GM21576 (cell line): ENCODE measurements around the gene NSD2.

ENCODE experiments used
- ATAC-seq: cut with Tn5 transposase; IDR thresholded peaks from one replicate; pipeline ENCODE4 v1.9.1; 2021; ENCODE audit warnings: mild to moderate bottlenecking, moderate library complexity; ENCODE audit not compliant: unreplicated experiment

Gene NSD2

GRCh38 chr4:1938027-1938426, 66.8 kb downstream of the NSD2 start:
- no peak for ATAC-seq

DNA sequence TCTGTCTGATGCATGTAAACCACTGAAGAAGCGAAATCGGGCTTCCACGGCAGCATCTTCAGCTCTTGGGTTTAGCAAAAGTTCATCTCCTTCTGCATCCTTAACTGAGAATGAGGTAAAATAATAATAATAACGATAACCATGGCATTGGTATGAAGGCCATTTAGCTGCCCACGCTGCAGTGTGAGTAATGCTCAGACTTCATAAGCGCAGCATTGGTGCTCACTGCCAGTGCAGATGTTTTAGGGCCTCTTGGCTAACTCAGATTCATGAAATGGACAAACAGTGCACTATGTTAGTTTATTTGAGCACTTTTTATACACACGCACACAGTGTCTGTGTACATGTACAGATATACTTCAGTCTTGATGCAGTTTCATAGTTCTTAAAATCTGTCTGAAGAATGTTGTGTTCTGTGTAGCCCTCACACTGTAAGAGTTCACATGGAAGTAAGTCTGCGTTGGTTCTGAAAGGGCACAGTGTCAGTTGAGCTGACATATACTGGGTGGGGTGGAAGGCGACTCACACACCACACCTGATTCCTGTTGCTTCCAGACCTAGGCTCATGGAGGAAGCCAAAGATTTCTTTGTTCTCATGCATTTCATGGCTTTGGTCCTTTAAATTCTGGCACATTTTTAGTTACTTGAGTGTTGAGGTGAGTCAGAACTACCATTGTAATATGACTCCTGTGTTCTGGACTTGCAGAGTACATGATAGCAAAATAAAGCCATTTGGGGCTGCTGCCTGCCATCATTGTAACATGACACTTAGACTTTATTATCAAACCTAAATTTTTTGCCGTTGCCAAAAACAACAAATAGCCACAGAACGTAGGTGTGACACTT, 68.7 kb downstream of the NSD2 start:
- no peak for ATAC-seq

DNA sequence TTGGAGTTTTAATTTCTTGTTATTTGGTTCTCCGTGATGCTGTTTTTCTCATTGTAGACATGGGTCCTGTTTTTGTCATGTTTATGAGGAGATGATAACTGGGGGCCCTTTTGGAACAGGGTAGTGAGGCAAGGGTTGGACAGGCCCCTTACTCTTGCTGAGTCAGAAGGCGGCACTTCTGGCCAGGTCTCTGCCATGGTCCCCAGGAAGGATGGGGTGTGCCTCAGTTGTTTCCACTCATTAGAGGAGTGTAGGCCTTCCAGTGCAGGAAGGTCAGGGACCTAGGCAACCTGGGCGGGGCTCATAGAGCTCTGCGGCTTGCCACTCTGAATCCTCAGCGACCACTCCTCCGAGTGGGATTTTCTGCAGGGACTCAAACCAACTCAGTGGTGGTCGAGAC, 69.4 kb downstream of the NSD2 start:
- ATAC-seq: no peak

DNA sequence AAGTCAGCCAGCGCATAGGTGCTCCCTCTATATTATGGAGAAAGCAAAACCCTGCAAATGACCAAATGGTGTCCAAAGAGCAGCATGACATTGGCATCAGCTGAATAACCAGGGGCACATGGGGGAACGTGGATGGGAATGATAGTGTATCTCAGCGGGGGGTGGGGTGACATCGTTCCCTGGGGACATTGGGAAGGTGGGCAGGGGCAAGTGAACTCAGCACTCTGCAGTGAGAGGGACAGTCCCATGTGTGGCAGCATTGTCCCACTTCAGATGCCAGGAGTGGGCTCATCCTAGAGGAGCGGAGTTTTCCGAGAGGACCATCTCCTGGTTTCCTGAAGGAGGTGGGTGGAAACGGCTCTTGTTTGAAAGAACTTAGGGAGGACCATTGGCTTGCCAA, 72.7 kb downstream of the NSD2 start:
- ATAC-seq: no peak

DNA sequence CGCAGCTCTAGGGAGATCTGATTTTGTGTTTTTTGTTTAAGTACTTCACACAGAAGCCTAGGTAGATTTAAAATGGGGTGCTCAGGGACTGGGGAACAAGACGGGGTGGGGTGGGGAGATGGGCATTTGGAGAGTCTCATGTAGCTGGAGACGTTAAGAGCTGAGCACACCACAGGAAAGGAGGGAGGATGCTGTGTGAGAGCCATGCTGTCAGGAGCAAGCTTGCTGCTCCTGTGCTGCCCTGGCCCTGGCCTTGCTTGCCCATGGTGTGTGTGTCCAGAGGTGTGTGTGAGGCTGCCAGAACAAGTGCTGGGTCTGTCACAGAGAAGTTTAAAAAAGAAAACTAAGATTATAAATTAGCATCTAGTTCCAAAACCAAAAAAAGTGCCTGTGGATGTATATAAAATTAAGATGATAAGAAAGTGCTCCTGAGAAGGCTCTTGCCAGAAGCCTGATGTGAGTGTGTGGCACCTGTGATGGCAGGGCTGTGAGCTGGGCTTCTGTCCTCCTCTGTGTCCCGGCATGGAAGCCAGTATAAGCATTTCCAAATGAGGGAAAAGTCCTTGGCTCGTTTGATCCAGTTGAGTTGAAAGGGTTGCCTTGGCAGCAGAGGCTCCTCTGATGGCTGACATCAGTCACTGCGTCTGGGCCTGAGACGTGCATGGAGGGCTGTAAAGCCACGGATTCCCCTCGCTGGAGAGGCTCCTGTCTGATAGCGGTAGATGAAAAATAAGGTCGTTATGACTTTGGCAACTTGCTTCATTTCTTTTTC, 74.1 kb downstream of the NSD2 start:
- no peak for ATAC-seq

GRCh38 chr4:1945912-1946311, 74.7 kb downstream of the NSD2 start:
- ATAC-seq: no peak

DNA sequence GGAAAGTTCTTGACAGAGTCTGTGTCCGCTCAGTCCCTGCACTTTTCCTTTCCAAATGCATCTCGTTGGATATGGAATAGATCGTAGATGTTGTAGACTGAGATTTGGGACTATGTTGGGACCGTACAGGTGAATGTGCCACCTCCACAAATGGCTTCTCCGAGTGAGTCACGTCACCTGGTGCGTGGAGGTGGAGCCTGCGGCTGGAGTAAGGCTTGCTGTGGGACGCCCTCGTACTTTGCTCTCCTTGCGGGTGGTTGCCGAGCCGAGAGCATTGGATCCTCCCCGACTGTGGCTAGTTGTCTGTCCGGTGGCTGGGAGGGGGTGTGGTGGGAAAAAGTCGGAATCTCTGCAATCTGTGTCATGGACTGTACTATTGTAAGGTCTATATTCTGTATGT, 77.0 kb downstream of the NSD2 start:
- no peak for ATAC-seq

DNA sequence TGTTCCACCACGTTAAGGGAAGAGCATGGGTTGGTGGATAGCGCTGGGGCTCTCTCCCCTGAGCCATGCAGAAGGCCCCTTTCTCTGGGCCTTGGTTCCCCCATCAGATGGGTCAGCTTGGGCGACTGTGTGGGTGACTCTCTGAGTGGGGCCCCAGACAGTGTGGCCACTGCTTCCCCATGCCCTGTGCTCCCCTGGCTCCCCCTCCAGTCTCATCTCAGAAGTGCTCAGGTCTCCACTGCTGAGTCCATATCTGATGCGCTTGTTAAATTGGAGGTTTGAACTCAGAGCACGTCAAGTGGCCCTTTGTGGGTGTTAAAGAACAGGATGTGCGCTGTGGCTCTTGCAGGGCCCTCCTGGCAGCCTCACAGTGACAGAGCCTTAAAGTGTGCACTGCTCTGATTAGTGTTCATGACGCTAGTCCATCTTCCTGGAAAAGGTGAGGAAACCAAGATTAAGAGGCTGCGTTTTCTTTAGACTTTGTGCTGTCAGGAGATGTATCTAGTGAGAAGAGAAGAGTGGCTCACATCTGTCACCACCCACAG, 77.8 kb downstream of the NSD2 start:
- ATAC-seq: no peak

DNA sequence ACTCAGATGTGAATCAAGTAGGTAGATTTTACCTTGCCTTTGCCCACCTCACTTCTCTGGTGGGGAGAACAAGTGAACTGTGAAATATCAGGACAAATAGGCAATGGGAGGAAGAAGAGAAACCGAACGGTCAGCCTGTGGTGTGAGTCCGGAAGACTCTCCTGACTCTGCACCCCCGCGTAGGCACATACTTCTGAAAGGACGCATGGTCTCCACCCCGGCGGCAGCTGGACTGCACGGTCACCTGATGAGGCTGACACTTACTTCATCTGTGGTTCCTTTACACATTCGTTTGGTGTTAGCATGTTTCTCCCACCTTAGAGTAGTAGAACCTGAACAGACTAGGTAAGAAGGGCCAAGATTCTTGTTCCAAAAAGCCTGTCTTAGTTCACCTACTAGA, 79.2 kb downstream of the NSD2 start:
- no peak for ATAC-seq

DNA sequence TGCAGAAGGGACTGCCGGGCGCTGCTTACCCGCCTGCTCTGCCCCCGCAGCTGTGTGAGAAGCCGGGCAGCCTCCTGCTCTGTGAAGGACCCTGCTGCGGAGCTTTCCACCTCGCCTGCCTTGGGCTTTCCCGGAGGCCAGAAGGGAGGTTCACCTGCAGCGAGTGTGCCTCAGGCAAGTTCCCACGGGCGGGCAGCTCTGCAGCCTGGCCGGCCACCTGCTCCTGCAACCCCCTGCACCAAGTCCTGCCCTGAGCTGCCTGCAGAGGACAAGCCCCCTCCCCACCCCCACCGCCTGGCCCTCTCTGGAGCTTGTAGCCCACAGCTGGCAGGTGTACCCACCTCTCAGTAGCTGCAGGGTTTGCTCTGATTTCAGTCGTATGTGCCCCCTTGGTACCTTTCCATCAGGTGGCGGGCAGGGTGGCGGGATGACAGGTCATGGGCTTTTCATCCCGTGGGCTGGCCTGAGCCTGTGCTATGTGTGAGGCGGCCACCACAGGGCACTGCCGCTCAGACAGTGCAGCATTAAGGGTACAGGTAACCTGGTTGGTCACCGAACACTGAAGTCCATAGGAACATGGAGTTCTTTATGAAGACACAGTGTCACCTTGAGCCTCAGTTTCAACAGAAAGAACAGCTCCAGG, 81.0 kb downstream of the NSD2 start:
- no peak for ATAC-seq

GRCh38 chr4:1952719-1953118, 81.5 kb downstream of the NSD2 start:
- no peak for ATAC-seq

DNA sequence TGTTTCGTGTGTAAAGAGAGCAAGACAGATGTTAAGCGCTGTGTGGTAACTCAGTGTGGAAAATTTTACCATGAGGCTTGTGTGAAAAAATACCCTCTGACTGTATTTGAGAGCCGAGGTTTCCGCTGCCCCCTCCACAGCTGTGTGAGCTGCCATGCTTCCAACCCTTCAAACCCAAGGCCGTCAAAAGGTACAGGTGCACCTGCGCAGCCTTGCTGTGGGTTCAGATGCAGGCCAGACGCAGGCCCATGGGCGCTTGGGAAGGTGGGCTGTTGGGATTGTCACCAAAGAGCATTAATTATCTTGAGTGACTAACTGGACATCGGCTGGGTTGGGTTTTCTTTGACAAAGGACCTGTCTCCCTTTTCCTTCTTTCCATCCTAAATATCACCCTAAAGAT, 82.1 kb downstream of the NSD2 start:
- ATAC-seq: no peak

DNA sequence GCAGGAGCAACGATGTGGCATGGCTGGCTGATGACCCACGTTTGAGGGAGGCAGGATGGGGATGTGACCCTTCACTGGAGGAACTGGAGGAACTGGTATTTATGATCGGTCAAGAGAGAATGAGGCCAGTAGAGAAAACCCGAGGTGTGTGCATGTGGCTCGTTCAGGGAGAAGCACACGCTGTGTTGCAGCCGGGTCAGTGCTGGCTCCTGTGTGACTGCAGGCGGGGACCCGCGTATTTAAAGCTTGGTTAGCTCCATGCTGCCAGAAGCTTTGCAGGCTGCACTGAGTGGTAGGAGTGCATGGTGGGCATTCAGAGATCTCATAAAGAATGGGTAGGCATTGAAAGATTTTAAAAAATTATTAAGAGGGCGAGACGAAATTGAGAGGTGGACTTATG, 85.4 kb downstream of the NSD2 start:
- no peak for ATAC-seq

DNA sequence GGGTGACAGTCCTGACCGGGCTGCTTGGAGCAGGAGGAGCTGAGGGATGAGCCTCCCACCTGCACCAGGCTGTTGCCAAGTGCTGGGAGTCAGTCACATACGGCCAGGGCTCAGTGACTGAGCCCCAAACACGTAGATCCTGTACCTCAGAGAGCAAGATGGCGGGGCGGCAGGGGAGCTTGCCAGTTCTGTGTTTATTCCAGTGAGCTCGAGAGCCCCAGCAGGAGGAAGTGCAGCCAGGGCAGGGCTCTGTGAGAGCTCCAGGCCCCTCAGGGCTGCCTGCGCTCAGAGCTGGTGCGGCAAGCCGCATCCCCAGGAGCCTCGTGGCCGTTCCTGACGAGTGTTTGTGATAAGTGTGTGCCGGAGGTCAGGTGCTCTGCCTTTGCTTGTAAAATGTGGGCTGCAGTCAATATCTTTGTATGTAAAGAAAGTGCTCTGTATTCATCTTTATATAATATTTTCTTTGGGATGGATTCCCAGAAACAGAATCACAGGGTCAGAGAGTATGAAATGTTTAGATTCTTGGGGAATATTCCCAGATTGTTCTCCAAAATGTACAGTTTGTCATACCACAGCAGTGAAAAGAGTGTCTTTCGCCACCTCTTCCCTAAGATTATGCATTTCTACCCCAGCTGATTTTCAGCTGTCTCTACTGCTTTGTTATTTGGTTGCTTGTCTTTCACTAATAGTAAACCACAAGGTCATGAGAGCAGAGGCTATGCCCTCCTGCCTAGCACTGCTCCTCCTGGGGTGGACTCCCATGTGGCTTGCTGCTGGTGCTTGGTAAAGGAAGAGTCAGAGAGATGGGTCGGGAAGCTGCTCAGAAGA, 87.3 kb downstream of the NSD2 start:
- no peak for ATAC-seq

DNA sequence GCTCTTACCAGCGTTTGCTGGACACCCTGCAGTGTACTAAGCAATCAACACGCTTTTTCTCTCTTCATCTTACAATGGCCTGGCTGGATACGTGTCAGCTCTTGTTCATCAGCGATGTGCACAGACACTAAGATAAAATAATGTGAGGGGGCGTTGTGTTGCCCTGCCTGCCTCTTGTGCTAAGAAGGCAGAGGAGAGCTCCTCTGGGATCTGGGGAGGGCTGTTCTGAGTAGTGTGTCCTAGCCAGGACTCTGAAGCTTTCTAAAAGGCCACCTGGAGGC, 87.9 kb downstream of the NSD2 start:
- no peak for ATAC-seq

DNA sequence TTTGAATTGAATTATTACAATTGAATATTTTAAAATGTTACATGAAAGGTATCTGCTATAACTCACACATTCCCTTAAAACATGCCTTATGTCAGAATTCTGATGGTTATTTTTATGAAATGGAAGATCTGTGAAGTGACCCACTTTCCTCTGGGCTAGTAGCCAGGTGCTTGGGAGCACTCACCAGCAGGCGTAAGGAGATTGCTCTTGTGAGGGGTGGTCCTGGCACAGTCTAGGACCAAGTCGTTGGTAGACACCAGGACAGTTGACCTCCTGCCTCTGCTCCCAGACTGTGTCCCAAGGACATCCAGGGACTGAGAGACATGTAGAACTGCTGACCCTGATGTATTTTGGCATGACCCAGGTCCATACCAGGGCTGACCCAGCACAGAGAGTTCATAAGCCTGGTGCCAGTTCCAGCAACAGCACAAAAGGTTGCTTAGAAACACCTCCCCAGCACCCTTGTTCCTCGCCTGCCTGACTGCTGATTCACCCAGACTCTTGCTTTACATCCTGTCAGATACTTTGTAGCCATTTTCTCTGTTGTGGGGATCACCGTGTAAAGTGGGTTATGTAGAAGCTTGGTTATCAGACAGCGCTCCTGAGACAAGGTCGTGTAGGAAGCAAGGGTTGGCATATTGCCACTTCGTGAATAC, 89.1 kb downstream of the NSD2 start:
- no peak for ATAC-seq

GRCh38 chr4:1961038-1961437, 89.8 kb downstream of the NSD2 start:
- ATAC-seq: no peak

DNA sequence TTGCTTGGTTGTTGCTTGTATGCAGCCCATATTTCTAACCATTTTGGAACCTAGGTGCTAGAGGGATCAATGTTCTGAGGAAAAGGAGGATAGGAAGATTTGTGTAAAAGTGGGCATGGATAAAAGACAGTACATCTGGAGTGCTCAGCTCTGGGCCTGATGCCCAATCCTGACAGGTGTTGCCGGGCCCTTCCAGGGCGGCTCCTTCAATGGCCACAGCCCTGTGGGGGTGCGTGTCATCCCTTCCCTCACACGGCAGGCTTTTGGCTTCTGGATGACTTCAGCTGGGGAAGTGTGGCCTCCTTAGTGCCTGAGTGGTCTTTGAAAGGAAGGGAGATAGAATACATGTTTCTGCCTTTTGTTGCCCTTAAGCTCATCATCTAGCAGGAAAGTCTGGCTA, 90.4 kb downstream of the NSD2 start:
- ATAC-seq: no peak

GRCh38 chr4:1962980-1963379, 91.8 kb downstream of the NSD2 start:
- ATAC-seq: no peak

DNA sequence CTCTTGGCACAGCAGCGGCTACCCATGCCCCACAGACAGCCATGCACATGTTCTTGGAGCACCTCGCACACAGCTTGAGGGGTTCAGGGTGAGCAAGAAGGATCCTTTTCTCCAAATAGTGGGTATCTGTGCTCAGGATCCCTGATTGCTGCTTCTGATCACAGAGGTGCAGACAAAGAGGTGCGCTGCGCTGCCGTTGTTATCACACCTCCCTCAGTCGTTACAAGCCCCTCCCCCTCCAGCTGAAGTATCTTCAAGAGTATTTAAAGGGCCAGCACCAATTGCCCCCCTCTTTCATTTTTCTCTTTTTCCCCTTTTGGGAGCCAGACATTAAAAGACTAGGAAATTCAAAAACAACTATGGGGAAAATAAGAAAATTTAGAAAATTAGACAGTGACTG, 93.2 kb downstream of the NSD2 start:
- ATAC-seq: no peak
